Activated CD4-positive, alpha-beta T cell treated with anti-CD3 and anti-CD28 coated beads for 4 hours (primary cell): ENCODE measurements around the gene CARD16.

ENCODE experiments used
- DNase-seq, 2 donors: peaks; one replicate each; pipeline ENCODE4 v3.0.0-alpha.2; 2020

CARD16 gene

GRCh38 chr11:104991994-104992393, 53.1 kb downstream of the CARD16 start:
- DNase-seq, result no peak
